HG02870 (cell line): ENCODE measurements around the gene RNF151.
"Not testable (repeated sequence)": the region's sequence is repeated elsewhere in the genome, so short reads cannot be mapped to it uniquely, and the experiment has no call there.

ENCODE experiments used
- ATAC-seq: cut with Tn5 transposase; IDR thresholded peaks from one replicate; pipeline ENCODE4 v1.9.1; 2021; ENCODE audit warnings: mild to moderate bottlenecking, moderate library complexity; ENCODE audit not compliant: unreplicated experiment

RNF151 gene

GRCh38 chr16:1959269-1960039, 7.2 kb upstream of the RNF151 start, which contains the start of gene NDUFB10:
NDUFB10 (plus strand) TSS chr16:1959538; CDS start chr16:1959625, 87 bp downstream.
- ATAC-seq, result peak; percentile 45

- ATAC-seq, result no peak
Observed at GRCh38 chr16:1960665-1961630, 5.7 kb upstream of the RNF151 start.

- ATAC-seq, result no peak
Observed at GRCh38 chr16:1961651-1962067, 5.0 kb upstream of the RNF151 start.

DNA sequence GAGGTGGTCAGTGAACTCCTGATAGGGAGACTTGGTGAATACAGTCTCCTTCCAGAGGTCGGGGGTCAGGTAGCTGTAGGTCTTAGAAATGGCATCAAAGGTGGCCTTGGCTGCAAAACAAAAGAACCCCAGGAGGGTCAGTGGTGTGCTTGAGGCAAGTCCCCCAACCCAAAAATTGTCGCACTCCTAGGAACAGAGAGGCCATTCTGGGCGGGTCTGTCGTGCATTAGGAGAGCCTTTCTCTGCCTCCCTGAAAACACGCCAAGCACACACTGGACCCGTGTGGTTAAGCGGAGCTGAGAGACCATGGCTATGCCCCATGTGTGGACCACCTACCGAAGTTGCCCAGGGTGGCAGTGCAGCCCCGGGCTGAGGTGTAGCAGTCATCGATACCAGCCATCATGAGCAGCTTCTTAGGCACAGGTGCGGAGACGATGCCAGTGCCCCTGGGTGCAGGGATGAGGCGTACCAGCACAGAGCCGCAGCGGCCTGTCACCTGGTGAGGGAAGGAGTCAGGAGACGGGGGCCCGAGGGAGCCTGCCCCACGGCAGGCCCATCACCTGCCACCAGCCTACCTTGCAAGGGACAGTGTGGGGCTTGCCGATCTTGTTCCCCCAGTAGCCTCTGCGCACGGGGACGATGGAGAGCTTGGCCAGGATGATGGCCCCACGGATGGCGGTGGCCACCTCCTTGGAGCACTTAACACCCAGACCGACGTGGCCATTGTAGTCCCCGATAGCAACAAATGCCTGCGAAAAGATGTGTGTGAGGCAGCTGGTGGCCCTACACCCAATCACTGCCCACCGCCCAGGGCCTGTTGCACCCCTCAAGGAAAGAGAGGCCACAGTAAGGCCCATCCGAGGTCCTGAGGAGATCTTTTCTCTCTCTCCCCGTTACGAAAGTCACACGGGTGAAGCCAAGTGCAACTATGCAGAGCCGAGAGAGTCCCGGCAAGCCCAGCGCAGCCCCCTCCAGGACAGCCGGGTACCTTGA, 4.2 kb upstream of the RNF151 start:
- ATAC-seq, result not testable (repeated sequence)

DNA sequence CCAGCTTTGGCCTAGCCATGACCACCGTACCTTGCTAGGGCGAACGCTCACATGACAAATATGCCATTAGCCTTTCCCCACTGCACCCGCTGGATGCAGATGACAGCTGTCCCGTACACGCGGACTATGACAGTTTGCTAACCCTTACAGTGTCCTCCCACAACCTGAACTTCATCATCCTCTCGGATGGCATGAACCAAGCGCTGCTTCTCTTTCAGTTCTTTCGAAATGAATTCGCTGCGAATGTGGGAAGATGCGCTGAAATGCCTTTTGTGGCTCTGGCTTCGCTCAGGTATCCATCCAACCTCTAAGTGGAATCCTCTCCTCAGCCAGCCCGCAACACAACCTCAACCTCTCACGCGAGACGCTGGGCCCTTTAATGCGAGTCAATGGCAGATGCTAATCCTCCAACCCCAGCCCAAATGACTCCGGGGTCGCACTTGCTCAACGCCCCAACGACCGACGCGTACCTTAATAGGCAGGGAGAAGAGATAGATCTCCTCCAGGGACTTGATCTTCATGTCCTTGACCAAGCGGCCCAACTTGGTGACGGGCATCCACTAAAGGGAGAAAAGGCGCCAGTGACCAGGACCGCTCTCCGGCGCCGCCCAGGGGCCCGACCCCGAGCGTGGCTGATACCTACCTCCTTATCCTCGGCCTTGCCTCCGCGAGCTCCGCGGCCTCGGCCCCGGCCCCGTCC, 2.7 kb upstream of the RNF151 start:
- ATAC-seq, result peak; percentile 1

- peak; percentile 82 for ATAC-seq
Observed at GRCh38 chr16:1964506-1965395, 1.9 kb upstream of the RNF151 start, which contains the start of gene RPS2. RPS2 (minus strand) TSS chr16:1964826; CDS start chr16:1964625, 201 bp downstream.

- no peak for ATAC-seq
Observed at GRCh38 chr16:1965396-1966001, 1.2 kb upstream of the RNF151 start.

DNA sequence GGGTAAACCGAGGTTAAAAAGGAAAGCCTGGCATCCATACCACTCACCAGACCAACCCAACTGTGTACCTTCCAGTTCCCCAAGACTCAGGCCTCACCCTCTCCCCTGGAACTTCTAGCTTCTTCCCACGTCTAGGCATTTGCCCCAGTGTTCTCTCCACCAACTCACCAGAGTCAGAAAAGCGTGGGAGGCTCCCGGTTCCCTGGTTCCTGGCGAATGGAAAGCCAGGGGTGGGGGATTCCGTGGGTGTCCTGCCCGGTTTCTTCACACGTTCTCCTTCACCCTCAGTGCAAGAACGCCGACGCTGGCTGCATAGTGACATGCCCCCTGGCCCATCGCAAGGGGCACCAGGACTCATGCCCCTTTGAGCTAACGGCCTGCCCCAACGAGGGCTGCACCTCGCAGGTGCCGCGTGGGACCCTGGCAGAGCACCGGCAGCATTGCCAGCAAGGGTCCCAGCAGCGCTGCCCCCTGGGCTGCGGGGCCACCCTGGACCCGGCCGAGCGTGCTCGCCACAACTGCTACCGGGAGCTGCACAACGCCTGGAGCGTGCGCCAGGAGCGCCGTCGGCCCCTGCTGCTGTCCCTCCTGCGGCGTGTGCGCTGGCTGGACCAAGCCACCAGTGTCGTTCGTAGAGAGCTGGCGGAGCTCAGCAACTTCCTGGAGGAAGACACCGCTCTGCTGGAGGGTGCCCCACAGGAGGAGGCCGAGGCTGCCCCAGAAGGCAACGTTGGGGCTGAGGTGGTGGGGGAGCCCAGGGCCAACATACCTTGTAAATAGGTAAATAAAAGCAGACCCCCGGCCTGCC, 1.7 kb downstream of the RNF151 start:
- ATAC-seq, result no peak

- peak; percentile 77 for ATAC-seq
Observed at GRCh38 chr16:1971796-1972489, 5.3 kb downstream of the RNF151 start, which contains the start of gene TBL3. TBL3 (plus strand) TSS chr16:1972053; CDS start chr16:1972165, 112 bp downstream.

GRCh38 chr16:1972490-1972877, 5.8 kb downstream of the RNF151 start:
- no peak for ATAC-seq

DNA sequence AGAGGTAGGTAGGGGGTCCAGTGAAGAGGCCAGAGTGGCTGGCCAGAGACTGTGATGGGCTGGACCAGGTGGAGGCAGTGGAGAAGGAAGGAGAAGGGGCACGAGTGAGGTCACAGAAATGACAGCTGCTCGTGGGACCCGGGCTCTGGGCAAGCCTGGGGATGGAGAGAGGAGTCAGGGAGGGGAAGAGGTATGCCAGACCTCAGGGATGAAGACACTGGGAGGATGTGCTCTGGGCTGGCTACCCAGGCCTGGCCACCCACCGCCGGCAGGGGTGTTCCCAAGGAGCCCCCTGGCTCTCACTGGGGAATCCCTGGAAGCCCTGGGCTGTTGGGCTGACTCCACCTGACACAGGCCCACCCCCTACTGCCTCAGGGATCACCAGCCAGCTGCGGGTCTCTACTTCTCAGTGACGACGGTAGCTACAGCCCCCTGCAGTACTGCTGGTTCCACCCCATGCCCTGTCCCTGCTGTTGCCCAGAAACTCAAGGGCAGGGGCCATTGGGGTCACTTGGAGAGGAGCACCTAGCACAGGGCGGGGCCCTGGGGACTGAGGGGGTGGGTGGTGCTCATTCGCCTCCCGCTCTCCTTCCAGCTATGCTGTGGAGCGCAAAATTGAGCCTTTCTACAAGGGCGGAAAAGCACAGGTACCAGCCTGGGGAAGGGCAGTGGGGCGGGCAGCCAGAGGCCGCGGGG, 7.0 kb downstream of the RNF151 start:
- no peak for ATAC-seq

- ATAC-seq, result no peak
Observed at GRCh38 chr16:1974157-1975070, 7.8 kb downstream of the RNF151 start.

GRCh38 chr16:1975432-1976215, 9.0 kb downstream of the RNF151 start:
- no peak for ATAC-seq

DNA sequence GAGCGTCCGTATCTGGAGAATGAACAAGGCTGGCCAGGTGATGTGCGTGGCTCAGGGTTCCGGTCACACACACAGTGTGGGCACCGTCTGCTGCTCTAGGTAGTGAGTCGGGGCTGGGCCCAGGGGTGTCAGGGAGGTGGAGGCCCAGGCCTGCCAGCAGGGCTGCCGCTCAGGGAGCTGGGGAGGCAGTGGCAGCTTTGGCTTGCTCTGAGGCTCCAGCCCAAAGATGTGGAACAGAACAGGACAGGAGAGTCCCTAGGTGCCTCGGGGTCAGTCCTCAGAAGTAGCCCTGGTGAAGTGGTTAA, 9.5 kb downstream of the RNF151 start:
- no peak for ATAC-seq
